Activated T-cell treated with anti-CD3 and anti-CD28 coated beads, Interleukin-2, amount 50 U/mL, for 24 hours (primary cell): ENCODE data around the gene INPP5J.
"Not testable (repeated sequence)": the region's sequence is repeated elsewhere in the genome, so short reads cannot be mapped to it uniquely, and the experiment has no call there.

ENCODE experiments used
- DNase-seq: peaks from one replicate; pipeline ENCODE4 v3.0.0-alpha.2; 2020
- H3K27ac Mint-ChIP-seq: 2 replicates; pipeline ENCODE4 v1.8.0; 2020; ENCODE audit warnings: mild to moderate bottlenecking, mixed read lengths
- H3K27me3 Mint-ChIP-seq: 2 replicates; pipeline ENCODE4 v1.8.0; 2020; ENCODE audit warnings: mixed read lengths
- H3K36me3 Mint-ChIP-seq: 2 replicates; pipeline ENCODE4 v1.8.0; 2020; ENCODE audit warnings: low read depth, mixed read lengths
- H3K4me1 Mint-ChIP-seq: 2 replicates; pipeline ENCODE4 v1.8.0; 2020; ENCODE audit warnings: low read depth, mixed read lengths
- H3K4me3 Mint-ChIP-seq: 2 replicates; pipeline ENCODE4 v1.8.0; 2020; ENCODE audit warnings: mild to moderate bottlenecking, moderate library complexity, mixed read lengths
- H3K9me3 Mint-ChIP-seq: 2 replicates; pipeline ENCODE4 v1.8.0; 2020; ENCODE audit warnings: mixed read lengths

INPP5J gene

DNA sequence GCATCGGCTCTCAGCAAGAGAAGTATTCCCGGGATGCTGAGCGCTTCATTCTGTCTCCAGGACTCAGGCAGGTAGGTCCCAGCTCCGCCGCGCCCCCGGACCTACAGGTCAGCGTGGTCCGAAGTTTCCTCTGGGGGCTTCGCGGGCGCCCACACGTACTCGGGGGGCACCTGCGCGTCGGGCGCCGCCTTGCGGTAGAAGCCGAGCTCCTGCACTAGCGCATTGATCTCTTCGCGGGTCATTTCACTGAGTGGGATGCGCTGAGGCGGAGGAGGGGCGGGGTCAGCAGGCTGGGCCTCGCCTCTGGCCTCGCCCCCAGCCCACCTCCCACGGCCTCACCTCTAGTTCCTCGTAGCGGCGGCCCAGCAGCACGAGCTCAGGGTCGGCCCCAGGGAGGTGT lies 17.9 kb upstream of the INPP5J start:
- Mint-ChIP-seq H3K36me3 (peaks cover 2% of the 10 kb centered on the region), H3K4me3 (no peak overlapping the region), H3K9me3 (no peaks in the 10 kb centered on the region), H3K27me3 (no peaks in the 10 kb centered on the region), H3K27ac (no peak overlapping the region), H3K4me1 (peaks cover 24% of the 10 kb centered on the region)
- DNase-seq = no peak

DNA sequence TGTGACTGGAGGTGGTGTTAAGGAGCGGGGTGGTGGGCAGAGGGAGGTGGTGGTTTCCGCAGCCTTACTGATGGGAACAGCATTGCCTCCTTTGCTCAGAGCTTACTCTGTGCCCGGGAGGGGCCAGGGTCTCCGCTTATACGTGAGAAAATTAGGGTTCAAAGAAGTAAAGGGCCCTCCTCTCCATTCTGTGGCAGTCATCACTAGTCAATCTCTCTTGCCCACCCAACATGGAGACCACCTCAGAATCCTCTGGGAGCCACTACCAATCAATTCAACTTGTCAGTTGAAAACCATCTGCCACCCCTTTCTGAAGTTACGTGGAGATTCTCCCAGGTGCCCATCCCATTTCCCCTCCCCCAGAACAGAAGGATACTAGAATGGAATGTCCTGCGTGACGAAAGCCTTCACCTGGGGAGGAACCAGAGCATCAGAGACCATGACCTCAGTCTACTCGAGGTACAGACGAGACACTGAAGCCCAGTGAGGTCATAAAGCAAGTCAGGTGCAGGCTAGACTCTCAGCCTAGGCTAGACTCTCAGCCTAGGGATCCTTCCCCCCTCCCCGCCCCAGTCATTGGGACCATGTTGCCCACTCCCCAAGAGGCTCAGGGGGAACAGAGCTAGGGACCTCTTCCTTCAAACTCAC lies 17.4 kb upstream of the INPP5J start:
- H3K4me1 Mint-ChIP-seq = peaks cover 24% of the 10 kb centered on the region
- H3K27ac Mint-ChIP-seq = no peak overlapping the region
- peaks cover 2% of the 10 kb centered on the region for H3K36me3 Mint-ChIP-seq
- no peak overlapping the region for H3K4me3 Mint-ChIP-seq
- no peak for DNase-seq
- no peaks in the 10 kb centered on the region for H3K27me3 Mint-ChIP-seq
- H3K9me3 Mint-ChIP-seq = no peaks in the 10 kb centered on the region

DNA sequence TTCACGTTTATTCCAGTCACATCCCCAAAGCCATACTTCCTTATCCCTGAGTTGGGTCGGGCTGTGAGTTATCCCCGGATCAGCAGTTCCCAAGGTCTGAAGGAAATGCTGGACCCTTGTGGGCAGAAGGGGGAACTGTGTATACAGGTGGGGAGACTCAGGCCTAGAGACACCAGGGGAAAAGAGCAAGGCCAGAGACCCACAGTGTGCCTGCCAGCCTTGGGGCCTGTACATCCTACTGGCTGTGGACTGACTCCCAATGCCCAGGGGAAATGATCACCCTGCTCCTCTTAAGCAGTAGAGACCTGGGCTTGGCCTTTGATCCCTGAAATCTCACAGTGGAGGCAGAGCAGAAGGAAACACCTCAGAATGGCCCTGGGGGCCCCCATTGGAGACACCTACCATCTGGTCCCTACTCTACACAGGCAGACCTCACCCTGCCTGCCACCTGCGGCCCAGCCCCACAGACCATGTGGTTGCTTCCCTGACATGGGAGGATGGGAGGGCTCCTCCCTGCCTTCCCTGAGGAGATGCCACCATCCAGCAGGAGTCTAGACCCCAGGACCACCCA lies 16.7 kb upstream of the INPP5J start:
- H3K9me3 Mint-ChIP-seq = no peaks in the 10 kb centered on the region

DNA sequence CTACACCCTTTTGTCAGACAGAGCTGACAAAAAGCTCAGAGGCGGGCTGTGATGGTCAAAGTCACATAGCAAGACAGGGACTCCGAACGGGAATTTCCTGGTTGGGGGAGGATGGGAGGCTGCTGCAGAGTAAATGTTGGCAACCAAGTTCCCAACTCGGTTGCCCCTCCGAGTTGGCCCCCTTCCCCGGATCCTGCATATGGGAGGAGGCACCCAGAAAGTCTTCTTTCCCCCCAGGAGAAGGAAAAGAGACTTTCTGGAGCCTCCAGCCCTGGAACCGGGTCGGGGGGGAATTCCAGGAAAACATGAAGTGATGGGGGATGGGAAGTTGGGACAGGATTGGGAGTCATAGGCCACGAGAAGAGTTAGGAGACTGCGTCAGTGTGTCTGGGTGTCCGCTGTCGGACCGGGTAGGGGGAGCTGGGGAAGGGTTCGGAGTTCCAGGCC lies 16.0 kb upstream of the INPP5J start:
- H3K27ac Mint-ChIP-seq = peak overlapping the region; percentile 71
- peak overlapping the region; percentile 83 for H3K4me3 Mint-ChIP-seq
- no peak for DNase-seq
- H3K27me3 Mint-ChIP-seq = no peaks in the 10 kb centered on the region
- H3K9me3 Mint-ChIP-seq = no peaks in the 10 kb centered on the region
- H3K36me3 Mint-ChIP-seq = peaks cover 2% of the 10 kb centered on the region
- peaks cover 24% of the 10 kb centered on the region for H3K4me1 Mint-ChIP-seq

More for the DNA sequence above, 16.7 kb upstream of the INPP5J start:
- Mint-ChIP-seq H3K27me3 (no peaks in the 10 kb centered on the region), H3K27ac (no peak overlapping the region), H3K36me3 (peaks cover 2% of the 10 kb centered on the region), H3K4me1 (peaks cover 24% of the 10 kb centered on the region), H3K4me3 (peak overlapping the region; percentile 83)
- DNase-seq = no peak

DNA sequence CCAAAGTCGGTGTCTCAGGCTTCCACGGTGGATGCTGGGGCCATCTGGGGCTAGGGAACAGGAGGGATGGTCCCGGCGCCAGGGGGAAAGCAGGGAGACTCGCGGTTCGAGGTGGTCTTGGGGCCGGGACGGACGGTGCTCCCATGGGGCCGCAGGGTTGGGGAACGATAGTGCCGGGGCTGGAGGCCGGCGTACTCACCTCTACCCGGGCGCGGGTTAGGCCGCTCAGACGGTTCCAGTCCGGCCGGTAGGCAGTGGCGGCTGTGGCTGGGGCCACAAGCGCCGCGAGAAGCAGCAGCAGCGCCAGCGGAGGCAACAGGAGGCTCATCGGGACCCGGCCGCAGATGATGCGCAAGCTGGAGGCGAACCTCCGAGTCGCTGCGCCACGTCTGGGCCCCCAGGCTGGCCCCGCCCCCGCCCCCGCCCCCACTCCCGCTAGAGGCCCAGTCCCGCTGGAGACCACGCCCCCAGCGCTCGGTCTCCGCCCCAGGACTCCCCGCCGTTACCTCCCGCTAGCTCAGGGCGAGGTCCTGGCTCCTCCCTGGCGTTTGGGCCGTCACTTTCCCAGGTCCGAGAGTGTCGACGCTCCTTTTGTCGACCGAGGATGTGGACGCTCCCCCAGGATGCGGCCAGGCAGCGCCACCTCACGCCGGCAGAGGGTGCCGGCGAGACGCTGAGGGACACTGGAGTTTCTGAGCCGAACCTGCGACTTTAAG lies 15.4 kb upstream of the INPP5J start, which contains the start of gene SELENOM:
TSS of gene SELENOM (minus strand) at position 391 of the 716 bp plus-strand sequence. CDS start at position 328, 63 bp downstream.
- Mint-ChIP-seq H3K9me3 (no peaks in the 10 kb centered on the region), H3K4me3 (peak within 1 kb of the TSS; percentile 83), H3K27ac (peak within 1 kb of the TSS; percentile 89), H3K27me3 (no peaks in the 10 kb centered on the region), H3K36me3 (peaks cover 2% of the 10 kb centered on the region), H3K4me1 (peaks cover 24% of the 10 kb centered on the region)
- DNase-seq = peak; percentile 88

DNA sequence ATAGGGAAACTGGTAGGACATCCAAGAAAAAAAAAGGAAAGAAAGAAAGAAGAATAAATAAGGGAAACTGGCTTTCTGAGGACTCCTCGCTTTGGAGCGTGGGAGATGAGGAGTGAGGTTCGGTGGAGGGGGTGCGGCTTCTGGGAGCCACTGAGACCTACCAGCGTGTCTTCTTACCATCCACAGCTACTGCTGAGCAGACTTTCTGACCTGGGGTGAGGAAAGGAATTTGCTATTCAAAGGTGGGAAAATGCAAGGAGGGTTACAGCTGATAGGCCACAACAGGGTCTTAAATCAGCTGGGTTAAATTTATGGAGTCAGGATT lies 14.9 kb upstream of the INPP5J start:
- peak overlapping the region; percentile 83 for H3K4me3 Mint-ChIP-seq
- H3K27me3 Mint-ChIP-seq = peaks cover 3% of the 10 kb centered on the region
- DNase-seq = no peak
- H3K36me3 Mint-ChIP-seq = peaks cover 2% of the 10 kb centered on the region
- no peaks in the 10 kb centered on the region for H3K9me3 Mint-ChIP-seq
- H3K4me1 Mint-ChIP-seq = peaks cover 24% of the 10 kb centered on the region
- H3K27ac Mint-ChIP-seq = peak overlapping the region; percentile 89

DNA sequence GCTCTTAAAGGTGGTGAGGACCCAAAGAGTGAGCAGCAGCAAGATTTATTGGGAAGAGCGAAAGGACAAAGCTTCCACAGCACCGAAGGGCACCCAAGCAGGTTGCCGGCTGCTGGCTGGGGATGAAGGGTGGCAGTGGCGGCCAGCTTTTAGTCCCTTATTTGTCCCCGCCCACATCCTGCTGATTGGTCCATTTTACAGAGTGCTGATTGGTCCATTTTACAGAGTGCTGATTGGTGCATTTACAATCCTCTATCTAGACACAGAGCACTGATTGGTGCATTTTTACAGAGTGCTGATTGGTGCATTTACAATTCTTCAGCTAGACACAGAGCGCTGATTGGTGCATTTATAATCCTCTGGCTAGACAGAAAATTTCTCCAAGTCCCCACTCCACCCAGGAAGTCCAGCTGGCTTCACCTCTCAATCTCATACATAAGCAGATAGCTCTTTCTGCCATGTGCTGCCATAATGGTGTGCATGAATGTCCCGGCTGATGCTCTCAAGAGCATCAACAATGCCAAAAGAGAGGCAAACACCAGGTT lies 10.1 kb upstream of the INPP5J start:
- not testable (repeated sequence) for H3K27ac Mint-ChIP-seq, DNase-seq, H3K4me1 Mint-ChIP-seq, H3K27me3 Mint-ChIP-seq, H3K4me3 Mint-ChIP-seq, H3K9me3 Mint-ChIP-seq, H3K36me3 Mint-ChIP-seq

DNA sequence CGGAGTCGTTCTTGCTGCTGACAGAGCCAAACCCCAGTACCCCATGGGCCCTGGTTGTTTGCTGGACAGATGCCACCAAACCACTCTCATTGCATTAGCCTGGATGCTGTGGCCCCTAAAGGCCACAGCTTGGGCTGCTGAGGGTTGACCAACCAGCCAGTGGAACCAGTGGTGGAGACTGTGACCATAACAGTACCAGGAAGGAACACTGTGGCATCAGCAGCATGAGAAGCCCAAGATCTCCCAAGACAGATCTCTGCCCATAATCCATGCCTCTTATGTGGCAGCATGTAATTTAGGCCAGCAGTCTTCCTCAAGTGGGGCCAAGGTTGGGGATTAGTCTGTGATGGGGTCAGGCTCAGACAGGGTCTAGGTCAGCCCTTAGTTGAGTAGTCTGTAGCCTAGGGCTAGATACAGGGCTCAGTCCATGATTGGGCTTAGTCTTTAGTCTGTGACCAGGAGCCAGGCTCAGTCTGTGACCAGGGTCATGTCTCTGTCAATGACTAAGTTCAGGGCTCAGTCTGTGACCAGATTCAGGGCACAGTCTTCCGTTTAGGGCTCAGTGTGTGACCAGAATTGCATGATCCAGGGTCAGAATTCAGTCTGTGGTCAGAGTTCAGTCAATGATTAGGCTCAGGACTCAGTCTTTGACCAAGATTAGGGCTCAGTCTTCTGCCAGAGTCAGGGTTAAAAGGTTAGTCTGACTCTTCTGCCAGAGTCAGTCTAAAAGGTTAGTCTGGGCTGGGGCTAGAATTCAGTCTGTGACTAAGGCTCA lies 4.5 kb upstream of the INPP5J start:
- Mint-ChIP-seq H3K36me3 (no peaks in the 10 kb centered on the region), H3K4me3 (no peak overlapping the region), H3K27ac (no peak overlapping the region), H3K27me3 (no peaks in the 10 kb centered on the region), H3K9me3 (no peaks in the 10 kb centered on the region), H3K4me1 (no peaks in the 10 kb centered on the region)
- DNase-seq = no peak

DNA sequence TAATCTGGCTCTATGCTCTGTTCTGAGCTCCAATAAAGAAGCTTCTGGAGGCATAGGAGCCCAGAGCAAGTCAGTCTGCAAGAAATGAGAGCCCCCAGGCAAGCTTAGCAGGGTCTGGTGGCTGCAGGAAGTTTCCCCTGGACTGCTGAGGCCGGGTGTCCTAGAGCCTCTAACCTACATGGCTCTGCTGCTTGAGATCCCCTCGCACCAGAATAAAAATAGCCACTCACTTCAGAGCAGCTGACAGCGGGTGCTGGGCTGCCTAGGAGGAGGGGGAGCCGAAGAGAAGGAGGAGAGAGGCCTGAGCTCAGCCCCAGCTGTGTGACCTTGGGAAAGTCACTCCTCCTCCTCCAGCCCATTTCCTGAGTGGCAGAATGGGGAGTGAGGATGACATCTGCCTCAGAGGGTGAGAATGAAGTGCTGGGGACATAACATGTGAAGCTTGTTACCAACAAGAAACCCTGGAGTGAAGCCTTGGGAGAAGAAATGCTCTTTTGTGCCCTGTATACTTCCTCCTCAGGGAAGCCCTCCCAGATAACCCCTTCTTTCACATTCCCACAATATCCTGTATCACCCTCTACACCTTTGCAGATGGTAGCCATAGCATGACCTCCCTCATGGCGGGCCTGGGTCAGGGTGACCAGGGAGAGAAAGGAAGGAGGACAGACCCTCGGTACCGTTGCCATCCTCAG lies 3.6 kb upstream of the INPP5J start:
- H3K36me3 Mint-ChIP-seq = no peaks in the 10 kb centered on the region
- no peak overlapping the region for H3K27ac Mint-ChIP-seq
- H3K9me3 Mint-ChIP-seq = no peaks in the 10 kb centered on the region
- no peaks in the 10 kb centered on the region for H3K27me3 Mint-ChIP-seq
- no peak for DNase-seq
- H3K4me1 Mint-ChIP-seq = no peaks in the 10 kb centered on the region
- H3K4me3 Mint-ChIP-seq = no peak overlapping the region

DNA sequence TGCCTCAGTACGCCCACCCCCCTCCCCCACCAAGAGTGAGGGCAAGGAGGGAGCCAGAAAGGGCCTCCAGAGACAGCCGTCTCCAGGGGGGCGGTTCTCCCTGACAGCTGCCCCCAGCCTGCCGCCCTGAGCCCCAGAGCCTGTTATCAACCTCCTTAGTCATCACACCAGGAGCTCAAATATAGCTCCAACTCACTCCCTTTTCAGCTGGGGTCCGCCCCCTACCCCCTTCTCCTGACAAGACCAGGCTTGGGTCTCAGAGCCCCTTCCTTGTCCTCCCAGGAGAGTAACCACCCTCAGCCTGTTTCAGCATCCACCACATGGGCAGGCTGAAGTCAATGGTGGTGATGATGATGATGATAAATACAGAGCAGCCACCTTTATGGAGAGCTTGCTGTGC lies 2.5 kb upstream of the INPP5J start:
- H3K36me3 Mint-ChIP-seq = no peaks in the 10 kb centered on the region
- H3K27me3 Mint-ChIP-seq = no peaks in the 10 kb centered on the region
- no peak for DNase-seq
- no peaks in the 10 kb centered on the region for H3K9me3 Mint-ChIP-seq
- H3K27ac Mint-ChIP-seq = no peak overlapping the region
- H3K4me3 Mint-ChIP-seq = no peak overlapping the region
- H3K4me1 Mint-ChIP-seq = no peaks in the 10 kb centered on the region

DNA sequence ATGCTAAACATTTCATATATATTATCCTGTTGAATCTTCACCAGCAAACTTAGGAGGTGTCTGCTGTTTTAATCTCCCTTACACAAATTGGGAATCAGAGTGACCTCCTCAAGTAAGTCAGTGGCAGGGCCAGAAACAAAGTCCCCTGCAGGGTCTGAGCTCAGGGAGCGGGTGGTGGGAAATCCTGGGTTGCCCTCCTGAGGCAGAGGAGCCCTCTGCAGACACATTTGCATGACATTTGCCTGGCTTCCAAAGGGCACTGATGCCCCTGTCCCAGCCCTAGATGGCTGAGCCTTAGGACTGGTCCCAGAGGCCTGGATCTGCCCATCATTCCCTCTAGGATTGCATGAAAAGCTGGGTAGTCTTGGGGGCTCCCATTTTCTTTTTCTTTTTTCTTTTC lies 2.1 kb upstream of the INPP5J start:
- H3K36me3 Mint-ChIP-seq = no peaks in the 10 kb centered on the region
- DNase-seq = no peak
- H3K27ac Mint-ChIP-seq = no peak overlapping the region
- no peak overlapping the region for H3K4me3 Mint-ChIP-seq
- H3K9me3 Mint-ChIP-seq = no peaks in the 10 kb centered on the region
- no peaks in the 10 kb centered on the region for H3K27me3 Mint-ChIP-seq
- H3K4me1 Mint-ChIP-seq = no peaks in the 10 kb centered on the region

DNA sequence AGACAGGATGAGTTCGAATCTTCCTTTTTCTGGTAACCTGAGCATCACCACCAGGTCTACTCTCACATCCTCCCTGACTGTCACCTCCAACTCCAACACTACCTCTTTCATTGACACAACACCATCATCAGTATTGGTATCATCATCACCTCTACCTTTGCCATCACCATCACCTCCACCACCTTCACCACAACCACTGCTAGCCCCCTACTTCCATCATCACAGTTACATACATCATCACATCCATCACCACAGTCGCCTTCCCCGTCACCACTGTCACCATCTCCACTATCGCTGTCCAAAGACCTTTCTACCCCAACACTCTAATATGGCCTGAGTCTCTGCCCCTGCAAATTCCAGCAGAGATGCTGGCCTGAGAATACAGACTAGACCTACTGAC lies 1.4 kb upstream of the INPP5J start:
- Mint-ChIP-seq H3K4me3 (no peak overlapping the region), H3K9me3 (no peaks in the 10 kb centered on the region), H3K27ac (no peak overlapping the region), H3K27me3 (no peaks in the 10 kb centered on the region), H3K36me3 (no peaks in the 10 kb centered on the region), H3K4me1 (no peaks in the 10 kb centered on the region)
- DNase-seq = no peak

DNA sequence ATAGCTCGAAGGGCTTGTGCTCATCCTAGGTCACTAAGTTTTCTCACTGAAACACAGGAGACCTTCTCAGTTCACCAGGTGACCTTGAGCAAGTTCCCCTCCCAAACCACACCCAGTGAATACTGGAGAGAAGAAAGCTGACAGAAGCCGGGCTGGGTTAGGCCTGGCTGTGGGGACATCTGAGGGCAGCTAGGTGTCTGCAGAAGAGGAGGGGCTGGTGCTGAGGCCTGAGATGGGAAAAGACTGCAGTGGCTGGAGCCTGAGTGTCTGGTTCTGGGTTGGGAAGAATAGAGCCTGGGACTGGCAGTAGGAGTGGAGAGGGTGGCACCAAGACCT lies 602 bp upstream of the INPP5J start:
- DNase-seq = no peak
- Mint-ChIP-seq H3K4me1 (no peaks in the 10 kb centered on the region), H3K36me3 (no peaks in the 10 kb centered on the region), H3K27ac (no peak overlapping the region), H3K9me3 (no peaks in the 10 kb centered on the region), H3K4me3 (no peak overlapping the region), H3K27me3 (no peaks in the 10 kb centered on the region)

DNA sequence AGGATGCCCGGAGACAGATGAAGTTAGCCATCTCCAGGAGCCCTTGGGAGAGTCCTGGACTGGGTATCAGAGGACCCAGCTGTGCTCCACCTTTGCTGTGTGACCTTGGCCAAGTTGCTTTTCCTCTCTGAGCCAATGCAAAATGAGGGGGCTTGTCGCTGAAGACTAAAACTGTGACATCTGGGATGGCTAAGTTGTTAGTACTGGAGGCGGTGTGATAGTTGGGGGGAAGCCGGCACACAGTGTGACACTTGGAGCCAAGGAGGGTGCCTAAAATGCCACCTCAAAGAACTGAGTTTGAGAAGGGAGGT lies 481 bp downstream of the INPP5J start:
- Mint-ChIP-seq H3K27me3 (peaks cover 3% of the 10 kb centered on the region), H3K36me3 (no peaks in the 10 kb centered on the region), H3K4me1 (no peaks in the 10 kb centered on the region), H3K4me3 (no peak overlapping the region), H3K27ac (no peak overlapping the region), H3K9me3 (no peaks in the 10 kb centered on the region)
- no peak for DNase-seq
